Neural cell (in vitro differentiated cells): ENCODE results near the gene SDK2. TPM values are rescaled to one million over a fixed set of nuclear protein-coding genes. Genes with fewer than 3 reads are reported as not detected.

ENCODE experiments used
- H2AFZ ChIP-seq: fragments of 200-600, 300-800 bp; sonication (generic), shearing (Covaris generic); 2 replicates; pipeline ENCODE4 v1.6.0; 2014; ENCODE audit warnings: low read depth, mild to moderate bottlenecking, antibody characterized with exemption, low read length, moderate library complexity
- H3F3A ChIP-seq: fragments of 200-600 bp; shearing (Covaris generic); 2 replicates; pipeline ENCODE4 v1.6.1; 2016; ENCODE audit warnings: mild to moderate bottlenecking, moderate library complexity, mixed read lengths, antibody characterized with exemption, low read length; ENCODE audit not compliant: insufficient read depth, poor library complexity, severe bottlenecking
- H3K27ac ChIP-seq: fragments of 200-600, 300-800 bp; sonication (generic), shearing (Covaris generic); 2 replicates; pipeline ENCODE4 v1.5.1; 2014; ENCODE audit warnings: mild to moderate bottlenecking, low read length, moderate library complexity
- H3K27me3 ChIP-seq: fragments of 300-800, 200-600 bp; sonication (generic), shearing (Covaris generic); 2 replicates; pipeline ENCODE4 v1.6.0; 2014; ENCODE audit warnings: mild to moderate bottlenecking, low read depth, low read length, moderate library complexity; ENCODE audit not compliant: insufficient read depth
- H3K36me3 ChIP-seq: fragments of 300-800, 200-600 bp; sonication (generic), shearing (Covaris generic); 2 replicates; pipeline ENCODE4 v1.5.1; 2014; ENCODE audit warnings: mild to moderate bottlenecking, antibody characterized with exemption, low read length, moderate library complexity; ENCODE audit not compliant: insufficient read depth
- H3K4me2 ChIP-seq: fragments of 300-800, 200-600 bp; sonication (generic), shearing (Covaris generic); 2 replicates; pipeline ENCODE4 v1.6.0; 2014; ENCODE audit warnings: mild to moderate bottlenecking, low read length
- H3K4me3 ChIP-seq: fragments of 300-800, 200-600 bp; sonication (generic), shearing (Covaris generic); 2 replicates; pipeline ENCODE4 v1.5.1; 2014; ENCODE audit warnings: mild to moderate bottlenecking, low read length, moderate library complexity
- H3K79me2 ChIP-seq: fragments of 200-600 bp; shearing (Covaris generic); replicated peaks from 2 replicates; pipeline ENCODE4 v1.6.0; 2014; ENCODE audit warnings: mild to moderate bottlenecking, low read length, moderate library complexity; ENCODE audit not compliant: insufficient read depth
- H3K9ac ChIP-seq: fragments of 300-800, 200-600 bp; sonication (generic), shearing (Covaris generic); 2 replicates; pipeline ENCODE4 v1.6.1; 2016; ENCODE audit warnings: mild to moderate bottlenecking, low read length, mixed read lengths
- H3K9me2 ChIP-seq: fragments of 200-600 bp; shearing (Covaris generic); 2 replicates; pipeline ENCODE4 v1.6.1; 2016; ENCODE audit warnings: mild to moderate bottlenecking, low read length, mixed read lengths; ENCODE audit not compliant: insufficient read depth
- H3K9me3 ChIP-seq: fragments of 200-600, 300-800 bp; sonication (generic), shearing (Covaris generic); 2 replicates; pipeline ENCODE4 v1.6.1; 2016; ENCODE audit warnings: mild to moderate bottlenecking, mixed run types, low read length, moderate library complexity, mixed read lengths
- H4K20me1 ChIP-seq: fragments of 200-600 bp; shearing (Covaris generic); 2 replicates; pipeline ENCODE4 v1.6.1; 2016; ENCODE audit warnings: mild to moderate bottlenecking, mixed run types; ENCODE audit not compliant: insufficient read depth
- EP300 ChIP-seq: fragments of 450-650 bp; conservative IDR thresholded peaks from 2 replicates; pipeline ENCODE4 v1.6.1; 2014; ENCODE audit warnings: antibody characterized with exemption, mild to moderate bottlenecking, moderate library complexity; ENCODE audit not compliant: poor library complexity, severe bottlenecking
- EZH2 ChIP-seq: fragments of 200-600, 300-800 bp; shearing (Covaris generic), sonication (generic); IDR thresholded peaks from 2 replicates; pipeline ENCODE4 v1.6.1; 2014; ENCODE audit warnings: antibody characterized with exemption, low read length, borderline replicate concordance, mild to moderate bottlenecking; ENCODE audit not compliant: insufficient read depth, poor library complexity, severe bottlenecking
- MXI1 ChIP-seq: fragments of 450-650 bp; conservative IDR thresholded peaks from 2 replicates; pipeline ENCODE4 v1.6.1; 2014; ENCODE audit warnings: antibody characterized with exemption, mild to moderate bottlenecking; ENCODE audit not compliant: poor library complexity, severe bottlenecking
- POLR2AphosphoS5 ChIP-seq: IDR thresholded peaks from 2 replicates; pipeline ENCODE4 v1.6.1; 2012
- RAD21 ChIP-seq: fragments of 450-650 bp; conservative IDR thresholded peaks from 2 replicates; pipeline ENCODE4 v1.6.1; 2014; ENCODE audit warnings: antibody characterized with exemption, mild to moderate bottlenecking, moderate library complexity
- REST ChIP-seq: IDR thresholded peaks from 2 replicates; pipeline ENCODE4 v1.6.1; 2012; ENCODE audit warnings: borderline replicate concordance
- SMC3 ChIP-seq: fragments of 450-650 bp; conservative IDR thresholded peaks from 2 replicates; pipeline ENCODE4 v1.6.1; 2014; ENCODE audit warnings: antibody characterized with exemption, mild to moderate bottlenecking, moderate library complexity; ENCODE audit not compliant: poor library complexity
- TAF1 ChIP-seq: IDR thresholded peaks from 2 replicates; pipeline ENCODE4 v1.6.1; 2012; ENCODE audit warnings: low read depth
- polyA plus RNA-seq: library from polyadenylated mRNA; depleted of rRNA; stranded (reverse); fragments of >200 nt; gene quantifications from 2 replicates; pipeline ENCODE4 v1.2.3, GENCODE V29; 2014
- TF ChIP-seq, protein P1 (sequence below): fragments of 450-650 bp; IDR thresholded peaks from 2 replicates; pipeline ENCODE4 v1.5.1; 2014; ENCODE audit warnings: antibody characterized with exemption, mild to moderate bottlenecking, moderate library complexity; ENCODE audit not compliant: poor library complexity, severe bottlenecking

The SDK2 gene
- polyA plus RNA-seq, 1 donor from 2014 or later: 0.73 TPM

DNA sequence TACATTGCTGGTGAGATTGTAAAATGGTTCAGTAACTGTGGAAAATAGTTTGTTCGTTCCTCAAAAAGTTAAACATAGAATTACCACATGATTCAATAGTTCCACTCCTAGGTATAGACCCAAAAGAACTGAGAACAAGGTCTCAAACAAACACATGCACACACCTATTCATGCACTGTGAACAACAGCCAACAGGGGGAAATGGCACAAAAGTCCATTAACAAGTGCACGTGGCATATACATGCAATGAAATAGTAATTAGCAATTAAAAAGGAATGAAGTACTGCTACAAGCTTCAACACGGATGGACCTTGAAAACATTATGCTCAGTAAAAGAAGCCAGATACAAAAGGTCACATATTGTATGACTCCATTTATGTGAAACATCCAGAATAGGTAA, 23.8 kb downstream of the SDK2 start:
- Histone ChIP-seq H3K9me3 (peaks cover 4% of the 10 kb centered on the region), H3K36me3 (no peaks in the 10 kb centered on the region), H3K4me3 (no peak overlapping the region), H3K9ac (no peak overlapping the region), H3K27me3 (no peaks in the 10 kb centered on the region), H2AFZ (no peak overlapping the region), H3K4me2 (no peak overlapping the region), H4K20me1 (no peaks in the 10 kb centered on the region), H3K9me2 (no peaks in the 10 kb centered on the region), H3F3A (no peaks in the 10 kb centered on the region), H3K27ac (no peak overlapping the region), H3K79me2 (peaks cover 60% of the 10 kb centered on the region)
- TF ChIP-seq RAD21 (no peak), SMC3 (no peak), REST (no peak), EZH2 (no peak), MXI1 (no peak), TAF1 (no peak), POLR2AphosphoS5 (no peak), EP300 (no peak)
- TF ChIP-seq, protein P1, sequence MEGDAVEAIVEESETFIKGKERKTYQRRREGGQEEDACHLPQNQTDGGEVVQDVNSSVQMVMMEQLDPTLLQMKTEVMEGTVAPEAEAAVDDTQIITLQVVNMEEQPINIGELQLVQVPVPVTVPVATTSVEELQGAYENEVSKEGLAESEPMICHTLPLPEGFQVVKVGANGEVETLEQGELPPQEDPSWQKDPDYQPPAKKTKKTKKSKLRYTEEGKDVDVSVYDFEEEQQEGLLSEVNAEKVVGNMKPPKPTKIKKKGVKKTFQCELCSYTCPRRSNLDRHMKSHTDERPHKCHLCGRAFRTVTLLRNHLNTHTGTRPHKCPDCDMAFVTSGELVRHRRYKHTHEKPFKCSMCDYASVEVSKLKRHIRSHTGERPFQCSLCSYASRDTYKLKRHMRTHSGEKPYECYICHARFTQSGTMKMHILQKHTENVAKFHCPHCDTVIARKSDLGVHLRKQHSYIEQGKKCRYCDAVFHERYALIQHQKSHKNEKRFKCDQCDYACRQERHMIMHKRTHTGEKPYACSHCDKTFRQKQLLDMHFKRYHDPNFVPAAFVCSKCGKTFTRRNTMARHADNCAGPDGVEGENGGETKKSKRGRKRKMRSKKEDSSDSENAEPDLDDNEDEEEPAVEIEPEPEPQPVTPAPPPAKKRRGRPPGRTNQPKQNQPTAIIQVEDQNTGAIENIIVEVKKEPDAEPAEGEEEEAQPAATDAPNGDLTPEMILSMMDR: no peak

GRCh38 chr17:73617501-73617900, 26.7 kb downstream of the SDK2 start:
- peaks cover 50% of the 10 kb centered on the region for H3K79me2 ChIP-seq
- TF ChIP-seq, protein P1: no peak
- TF ChIP-seq TAF1: no peak
- no peak for TF ChIP-seq MXI1
- no peak for TF ChIP-seq EP300
- no peak for TF ChIP-seq POLR2AphosphoS5
- no peak for TF ChIP-seq EZH2
- no peak for TF ChIP-seq REST
- no peak for TF ChIP-seq SMC3
- TF ChIP-seq RAD21: no peak

More at GRCh38 chr17:73617501-73617900, 26.7 kb downstream of the SDK2 start:
- no peak overlapping the region for H3K27ac ChIP-seq
- peaks cover 4% of the 10 kb centered on the region for H3K9me3 ChIP-seq
- H2AFZ ChIP-seq: no peak overlapping the region
- no peaks in the 10 kb centered on the region for H3K9me2 ChIP-seq
- H3F3A ChIP-seq: no peaks in the 10 kb centered on the region
- H3K27me3 ChIP-seq: no peaks in the 10 kb centered on the region
- H3K4me2 ChIP-seq: no peak overlapping the region
- no peak overlapping the region for H3K4me3 ChIP-seq
- H3K36me3 ChIP-seq: no peaks in the 10 kb centered on the region
- H3K9ac ChIP-seq: no peak overlapping the region
- no peaks in the 10 kb centered on the region for H4K20me1 ChIP-seq
